NCI-H2171 treated with DMSO at 0.1 percent for 48 hours (cell line): ENCODE measurements around the gene PMPCA.

Source experiments
- DNase-seq: peaks from one replicate; lab custom pipeline; 2025; lab: John Stamatoyannopoulos, UW

The PMPCA gene

GRCh38 chr9:136373300-136374182, 36.9 kb upstream of the PMPCA start, which contains the start of gene CARD9:
Gene CARD9 (minus strand): TSS chr9:136373669. CDS start chr9:136372078, 1,591 bp downstream.
- DNase-seq: peak; percentile 67

DNA sequence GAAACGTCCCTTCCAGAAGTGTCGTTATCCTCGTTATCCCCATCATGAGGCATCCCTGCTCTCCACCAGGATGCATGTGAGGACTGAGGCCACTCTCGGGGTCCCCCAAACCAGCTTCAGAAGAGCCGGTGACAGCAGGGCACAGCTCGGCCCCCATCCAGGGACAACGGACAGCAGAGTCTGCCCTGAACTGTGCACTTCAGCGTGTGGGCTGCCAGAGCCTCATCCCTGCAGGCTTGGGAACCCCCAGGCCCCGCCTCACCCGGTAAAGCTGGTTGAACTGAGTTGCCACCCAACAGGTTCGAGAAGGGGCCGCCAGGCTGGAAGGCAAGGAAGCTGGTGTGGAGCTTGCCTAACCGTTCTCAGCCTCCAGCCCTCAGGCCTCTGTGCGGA, 36.3 kb upstream of the PMPCA start:
- no peak for DNase-seq

GRCh38 chr9:136375096-136375495, 35.4 kb upstream of the PMPCA start:
- no peak for DNase-seq

DNA sequence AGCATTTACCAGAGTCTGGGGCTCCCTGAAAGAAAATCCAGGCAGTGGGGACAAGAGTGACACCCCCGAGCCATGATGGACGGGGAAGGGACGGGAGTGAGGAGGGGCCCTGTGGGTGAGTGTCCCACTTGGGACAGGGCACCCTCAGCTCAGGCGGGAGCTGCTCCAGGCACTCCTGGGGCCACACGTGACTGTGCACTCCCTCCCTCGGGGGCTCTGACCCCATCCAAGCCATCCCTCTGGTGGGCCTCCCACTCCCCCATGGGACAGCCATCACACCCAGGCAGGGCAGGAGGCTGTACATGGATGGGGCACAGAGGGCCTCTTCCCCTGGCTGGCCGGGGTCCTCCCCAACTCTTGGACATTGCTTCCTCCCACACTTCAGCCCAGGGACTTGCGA, 34.0 kb upstream of the PMPCA start:
- DNase-seq: no peak

DNA sequence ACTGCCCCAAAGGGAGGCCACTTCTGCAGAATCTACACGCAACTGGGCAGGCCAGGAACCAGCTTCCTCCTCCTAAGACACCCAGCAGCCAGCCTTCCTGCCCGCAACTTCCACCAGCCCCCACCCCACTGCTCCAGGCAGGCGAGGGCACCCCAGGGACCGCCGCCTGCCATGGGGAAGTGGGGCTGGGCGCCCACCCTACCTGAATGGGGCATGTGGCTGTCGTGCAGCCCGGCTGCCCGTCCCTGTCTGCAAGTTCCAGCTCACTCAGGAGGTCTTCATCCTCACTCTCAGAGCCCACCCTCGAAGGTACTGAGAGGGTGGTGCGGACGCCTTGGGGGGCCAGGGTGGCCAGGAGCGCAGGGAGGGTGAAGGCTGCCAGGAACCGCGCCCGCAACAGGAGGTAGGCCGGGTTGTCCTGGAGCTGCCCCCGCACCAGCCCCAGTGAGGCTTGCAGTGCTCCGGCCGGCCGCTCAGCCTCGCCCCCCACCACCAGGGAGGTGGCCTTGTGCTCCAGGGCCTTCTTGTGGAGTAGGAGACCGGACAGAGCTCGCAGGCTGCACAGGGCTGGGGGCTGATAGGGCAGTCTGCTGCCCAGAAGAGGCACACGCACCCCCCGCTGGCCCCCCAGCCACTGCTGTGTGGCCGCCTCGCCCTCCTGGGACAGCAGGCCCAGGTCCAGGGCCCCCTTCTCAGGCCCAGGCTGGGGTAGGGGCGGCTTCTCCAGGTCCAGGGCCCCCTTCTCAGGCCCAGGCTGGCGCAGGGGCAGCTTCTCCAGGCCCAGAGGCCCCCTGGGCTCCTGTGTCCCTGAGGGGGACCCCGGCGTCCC, 32.9 kb upstream of the PMPCA start:
- no peak for DNase-seq

DNA sequence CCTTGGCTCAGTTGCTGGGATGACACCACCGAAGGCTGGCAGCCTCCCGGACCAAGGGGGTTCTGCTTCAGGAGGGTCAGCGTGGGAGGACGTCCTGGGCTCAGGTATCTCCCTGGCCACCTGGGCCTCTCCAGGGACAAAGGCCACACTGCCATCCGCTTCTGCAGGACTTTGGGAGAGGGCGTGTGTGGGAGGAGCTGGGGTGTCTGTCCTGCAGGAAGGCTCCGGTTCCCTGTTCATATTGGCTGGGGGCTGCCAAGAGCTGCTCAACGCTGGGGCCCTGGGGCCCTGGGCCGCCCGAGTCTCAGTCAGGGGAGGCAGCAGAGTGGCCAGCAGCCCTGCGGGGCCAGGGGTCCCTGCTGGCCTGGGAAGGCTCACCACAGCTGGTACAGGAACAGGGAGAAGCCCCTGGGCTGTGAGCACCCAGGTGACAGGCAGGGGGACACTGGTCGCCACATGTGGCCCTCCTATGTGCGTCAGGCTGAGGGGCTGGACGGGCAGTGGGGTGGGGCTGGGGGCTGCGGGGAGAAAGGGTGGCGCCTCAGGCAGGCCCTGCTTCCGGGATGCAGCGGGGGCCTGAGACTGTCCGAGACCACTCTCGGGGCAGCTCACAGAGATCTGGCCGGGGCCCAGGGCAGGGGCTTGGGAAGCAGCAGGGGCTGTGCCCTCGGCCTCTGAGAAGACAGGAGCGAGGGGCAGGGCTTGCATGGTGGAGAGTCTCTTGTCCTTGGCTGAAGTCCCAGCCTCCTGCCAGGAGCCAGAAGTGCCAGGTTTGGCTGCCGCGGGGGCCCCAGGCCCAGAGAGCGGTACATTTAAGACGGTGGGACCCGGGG, 32.1 kb upstream of the PMPCA start:
- DNase-seq: no peak

DNA sequence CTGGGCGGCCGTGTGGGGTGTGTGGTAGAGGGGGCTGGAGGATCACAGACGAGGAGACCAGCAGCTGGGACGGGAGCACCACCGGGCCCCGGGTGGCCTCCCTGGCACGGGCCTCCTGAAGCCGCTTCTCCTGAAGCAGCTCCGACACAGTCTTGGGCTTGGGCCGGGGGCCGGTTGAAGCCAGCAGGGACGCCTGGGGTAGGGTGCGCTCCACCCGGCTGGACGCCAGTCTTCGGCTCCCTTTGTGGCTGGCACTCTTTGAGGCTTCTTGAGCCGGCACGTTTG, 31.5 kb upstream of the PMPCA start:
- no peak for DNase-seq

DNA sequence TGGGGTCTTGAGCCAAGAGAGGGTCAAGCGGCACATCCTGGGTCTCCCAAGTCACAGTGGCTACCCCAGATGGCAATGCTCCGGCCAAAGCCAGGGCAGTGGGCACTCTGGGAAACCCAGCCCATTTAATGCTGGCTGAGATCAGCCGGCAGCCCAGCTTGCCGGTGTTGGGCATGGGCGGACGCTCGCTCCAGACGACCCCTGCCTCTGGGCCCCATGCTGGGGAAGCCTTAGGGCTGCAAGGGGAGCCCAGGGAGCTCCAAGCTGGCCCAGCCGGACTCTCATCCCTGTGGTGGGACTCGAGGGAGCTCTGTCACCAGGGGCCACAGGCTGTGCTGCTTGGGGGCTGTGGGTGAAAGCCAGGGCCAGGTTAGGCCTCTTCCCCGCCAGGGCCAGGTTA, 31.1 kb upstream of the PMPCA start:
- DNase-seq: no peak

GRCh38 chr9:136379891-136380290, 30.6 kb upstream of the PMPCA start:
- DNase-seq: no peak

- no peak for DNase-seq
These were observed 30.1 kb upstream of the PMPCA start for GRCh38 chr9:136380381-136380780.

DNA sequence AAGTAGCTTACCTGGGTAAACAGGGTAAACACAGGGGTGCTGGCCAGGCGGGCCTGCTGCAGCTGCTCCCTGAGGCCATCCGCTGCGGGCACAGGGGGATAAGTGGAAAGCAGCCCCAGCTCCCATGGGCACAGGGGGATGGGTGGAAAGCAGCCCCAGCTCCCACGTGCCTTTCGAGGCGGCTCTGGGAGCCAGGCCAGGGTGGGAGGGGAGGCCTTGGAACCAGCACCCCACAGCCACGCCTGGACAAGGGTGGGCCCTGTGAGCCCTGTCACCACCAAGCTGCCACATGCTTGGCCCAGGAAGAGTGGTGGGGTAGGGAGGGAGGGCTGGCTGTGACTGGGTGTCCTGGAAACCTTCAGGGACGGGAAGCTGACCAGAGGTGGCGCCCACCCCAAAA, 29.1 kb upstream of the PMPCA start:
- no peak for DNase-seq

GRCh38 chr9:136381966-136382513, 28.4 kb upstream of the PMPCA start:
- DNase-seq: no peak

GRCh38 chr9:136383436-136383835, 27.0 kb upstream of the PMPCA start:
- no peak for DNase-seq

GRCh38 chr9:136385015-136385414, 25.4 kb upstream of the PMPCA start:
- DNase-seq: no peak

- peak; percentile 98 for DNase-seq
These were observed 24.4 kb upstream of the PMPCA start for GRCh38 chr9:136386018-136386417.

- DNase-seq: no peak
These were observed 23.2 kb upstream of the PMPCA start for GRCh38 chr9:136387217-136387616.

GRCh38 chr9:136389396-136389795, 21.1 kb upstream of the PMPCA start:
- DNase-seq: no peak

DNA sequence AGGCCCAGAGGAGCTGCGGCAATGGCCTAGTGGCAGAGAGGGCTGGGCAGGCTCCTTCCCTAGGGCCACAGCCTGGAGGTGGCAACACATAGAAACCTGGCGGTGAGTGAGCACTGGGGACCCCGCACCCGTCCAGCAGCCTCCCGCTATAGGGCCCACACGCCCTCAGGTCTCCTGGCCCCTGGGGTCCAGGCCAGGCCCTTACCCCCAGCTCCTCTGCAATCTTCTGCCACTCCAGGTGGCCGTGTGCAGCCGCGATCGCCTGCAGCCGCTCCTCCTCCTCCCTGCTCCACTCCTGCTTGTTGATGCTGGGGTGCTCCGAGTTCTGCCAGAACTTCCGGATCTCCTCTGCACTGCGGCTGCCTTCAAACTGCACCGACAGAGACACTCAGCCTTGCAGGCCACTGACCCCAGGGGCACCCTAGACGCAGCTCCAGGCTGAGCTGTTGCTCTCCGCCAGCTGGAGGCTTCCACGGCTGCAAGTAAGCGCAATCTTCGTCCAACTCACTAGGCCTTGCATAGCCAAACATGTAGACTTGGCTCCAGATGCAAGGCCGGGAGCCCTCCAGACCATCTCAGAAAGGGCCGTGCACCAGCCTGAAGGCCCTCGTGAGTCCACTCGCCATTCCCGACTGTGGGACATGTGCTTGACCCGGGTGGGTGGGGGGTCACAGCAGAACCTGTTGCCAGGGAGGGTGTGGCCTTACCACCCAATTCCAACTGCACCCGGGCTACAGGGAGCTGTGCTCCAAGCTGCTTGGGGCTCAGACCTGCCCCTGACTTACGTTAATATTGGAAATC, 18.5 kb upstream of the PMPCA start:
- DNase-seq: no peak

DNA sequence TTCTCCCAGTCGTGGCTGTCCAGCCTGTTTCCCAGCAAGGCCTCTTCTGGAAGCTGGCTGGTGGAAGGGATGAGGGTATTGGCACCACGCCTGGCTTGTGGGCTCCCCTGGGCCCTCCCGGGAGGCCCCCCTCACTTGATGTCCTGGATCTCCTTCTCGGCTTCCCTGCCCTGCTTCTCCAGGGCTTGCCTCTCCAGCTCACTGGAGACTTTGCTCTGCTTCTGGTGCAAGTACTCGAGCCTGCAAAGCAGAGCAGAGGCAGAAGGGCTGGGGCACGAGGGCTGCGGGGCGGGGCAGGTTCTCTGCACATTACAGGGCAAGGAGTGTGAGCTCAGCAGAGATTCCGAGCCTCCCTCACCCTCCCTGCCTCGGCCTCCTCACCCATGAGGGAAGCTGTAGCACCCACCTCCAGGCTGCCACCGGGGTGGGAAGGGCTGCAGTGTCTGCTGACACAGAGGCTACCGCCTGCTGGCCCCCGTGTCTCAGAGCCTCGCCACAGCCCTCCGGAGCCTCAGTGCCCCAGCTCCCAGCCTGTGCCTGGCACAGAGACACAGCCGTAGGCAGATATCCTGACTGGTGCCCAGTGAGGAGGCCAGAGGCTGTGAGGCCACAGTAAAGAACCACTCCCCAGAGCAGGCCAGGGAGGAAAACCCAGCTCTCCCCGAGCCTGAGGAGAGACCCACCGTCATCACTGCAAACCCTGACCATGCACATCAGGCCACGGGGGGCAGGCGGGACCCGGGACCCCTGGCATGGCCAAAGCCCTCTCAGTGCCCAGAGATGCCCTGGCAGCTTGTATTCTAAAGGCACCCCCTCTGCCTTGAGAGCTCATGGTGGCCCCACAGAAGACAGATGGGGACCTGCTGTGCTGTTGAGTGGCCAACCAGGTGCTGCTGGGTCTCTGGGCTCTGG, 17.7 kb upstream of the PMPCA start:
- no peak for DNase-seq

DNA sequence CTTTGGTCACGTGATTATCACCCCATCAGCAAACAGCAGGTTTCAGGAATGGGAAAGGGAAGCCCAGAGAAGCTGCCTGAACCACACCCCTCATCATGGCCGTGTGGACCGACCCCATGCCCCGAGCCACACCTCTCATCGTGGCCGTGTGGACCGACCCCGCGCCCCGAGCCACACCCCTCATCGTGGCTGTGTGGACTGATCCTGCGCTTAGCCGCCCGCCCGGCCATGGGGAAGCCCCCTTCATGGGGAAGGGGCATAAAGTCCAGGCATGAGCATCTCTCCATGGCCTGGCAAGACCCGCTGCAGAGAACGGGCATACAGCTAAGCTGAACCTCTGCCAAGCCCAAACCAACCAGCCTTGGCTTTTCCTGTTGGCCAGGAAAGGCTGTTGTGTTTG, 16.9 kb upstream of the PMPCA start:
- no peak for DNase-seq
